Measurements from ENCODE around the gene ZDHHC17.
A peak's percentile ranks its signal among the peaks of the same experiment; 100 is the strongest.

Gene ZDHHC17

DNA sequence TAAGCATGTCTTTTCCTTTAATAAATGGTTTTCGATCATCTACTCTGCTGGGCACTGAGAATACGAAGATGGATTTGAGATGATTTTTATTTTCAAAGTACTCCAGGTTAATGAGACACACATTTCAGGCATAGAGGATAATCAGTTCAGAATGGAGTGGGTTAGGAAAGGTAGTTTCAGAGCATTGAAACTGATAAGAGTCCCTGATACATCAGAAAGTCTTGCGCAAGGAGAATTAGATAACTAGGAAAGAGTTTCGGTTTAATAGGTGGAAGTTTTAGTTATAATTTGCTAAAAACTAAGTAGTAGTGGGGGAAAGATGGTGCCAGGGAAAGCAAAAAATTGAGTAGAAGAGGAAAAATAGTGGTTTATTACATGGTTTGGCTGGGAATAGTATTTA, 50.1 kb downstream of the ZDHHC17 start:
- TF ChIP-seq, protein P1, sequence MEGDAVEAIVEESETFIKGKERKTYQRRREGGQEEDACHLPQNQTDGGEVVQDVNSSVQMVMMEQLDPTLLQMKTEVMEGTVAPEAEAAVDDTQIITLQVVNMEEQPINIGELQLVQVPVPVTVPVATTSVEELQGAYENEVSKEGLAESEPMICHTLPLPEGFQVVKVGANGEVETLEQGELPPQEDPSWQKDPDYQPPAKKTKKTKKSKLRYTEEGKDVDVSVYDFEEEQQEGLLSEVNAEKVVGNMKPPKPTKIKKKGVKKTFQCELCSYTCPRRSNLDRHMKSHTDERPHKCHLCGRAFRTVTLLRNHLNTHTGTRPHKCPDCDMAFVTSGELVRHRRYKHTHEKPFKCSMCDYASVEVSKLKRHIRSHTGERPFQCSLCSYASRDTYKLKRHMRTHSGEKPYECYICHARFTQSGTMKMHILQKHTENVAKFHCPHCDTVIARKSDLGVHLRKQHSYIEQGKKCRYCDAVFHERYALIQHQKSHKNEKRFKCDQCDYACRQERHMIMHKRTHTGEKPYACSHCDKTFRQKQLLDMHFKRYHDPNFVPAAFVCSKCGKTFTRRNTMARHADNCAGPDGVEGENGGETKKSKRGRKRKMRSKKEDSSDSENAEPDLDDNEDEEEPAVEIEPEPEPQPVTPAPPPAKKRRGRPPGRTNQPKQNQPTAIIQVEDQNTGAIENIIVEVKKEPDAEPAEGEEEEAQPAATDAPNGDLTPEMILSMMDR (conservative IDR thresholded peaks at IDR 0.05; ENCODE audit: low read depth, low read length), result no peak
- H3K4me3 ChIP-seq (ENCODE audit: low read length), result no peak overlapping the region
- DNase-seq (ENCODE audit: low read depth), result no peak

DNA sequence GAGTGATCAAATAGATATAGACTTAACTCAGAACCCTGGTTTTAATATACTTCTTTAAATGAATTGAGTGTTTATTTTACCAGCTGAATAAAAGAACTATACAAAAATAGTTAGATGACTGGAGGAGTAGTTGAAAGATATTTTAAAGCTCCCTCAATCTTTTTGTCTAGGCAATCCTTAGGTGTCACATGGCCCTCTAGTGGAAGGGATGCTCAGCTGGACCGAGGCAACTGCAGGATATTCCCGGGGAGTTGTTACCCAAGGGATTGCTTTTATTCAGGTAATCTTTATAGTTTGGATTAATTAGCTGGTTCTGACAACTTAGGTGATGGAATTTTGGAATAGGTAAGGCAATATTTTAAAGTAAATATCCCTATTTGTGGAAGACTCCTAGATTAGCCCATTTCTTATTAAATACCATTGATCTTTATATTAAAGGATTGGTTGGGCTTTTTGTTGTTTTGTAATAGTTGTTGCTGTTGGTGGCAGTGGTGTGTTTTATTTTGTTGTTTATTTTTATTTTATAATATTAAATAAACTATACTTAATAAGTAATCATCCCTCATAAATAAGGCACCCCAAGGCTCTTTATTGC, 57.1 kb downstream of the ZDHHC17 start:
- DNase-seq (ENCODE audit: low read depth), result no peak
- TF ChIP-seq, protein P1 (conservative IDR thresholded peaks at IDR 0.05; ENCODE audit: low read depth, low read length), result peak; percentile 72
- H3K4me3 ChIP-seq (ENCODE audit: low read length), result no peak overlapping the region

DNA sequence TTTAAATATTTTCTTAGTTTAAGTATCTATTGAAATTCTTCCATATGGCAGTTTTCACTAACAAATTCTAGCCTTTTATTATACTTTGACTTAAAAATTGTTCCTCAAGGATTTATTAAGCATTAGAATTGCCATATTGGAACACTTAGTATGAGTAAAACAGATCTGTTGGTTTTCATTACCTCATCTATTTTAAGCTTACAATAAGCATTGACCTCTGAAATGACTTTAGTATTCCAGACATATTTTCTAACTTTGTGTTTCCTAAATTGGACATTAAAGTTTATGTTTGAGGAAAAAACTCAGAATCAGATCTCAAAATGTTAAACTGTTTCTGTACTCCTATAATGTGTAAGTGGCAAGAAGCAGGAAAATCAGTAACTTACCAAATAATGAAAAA, 66.5 kb downstream of the ZDHHC17 start:
- TF ChIP-seq, protein P1 (conservative IDR thresholded peaks at IDR 0.05; ENCODE audit: low read depth, low read length), result no peak
- DNase-seq (ENCODE audit: low read depth), result no peak
- no peak overlapping the region for H3K4me3 ChIP-seq (ENCODE audit: low read length)

DNA sequence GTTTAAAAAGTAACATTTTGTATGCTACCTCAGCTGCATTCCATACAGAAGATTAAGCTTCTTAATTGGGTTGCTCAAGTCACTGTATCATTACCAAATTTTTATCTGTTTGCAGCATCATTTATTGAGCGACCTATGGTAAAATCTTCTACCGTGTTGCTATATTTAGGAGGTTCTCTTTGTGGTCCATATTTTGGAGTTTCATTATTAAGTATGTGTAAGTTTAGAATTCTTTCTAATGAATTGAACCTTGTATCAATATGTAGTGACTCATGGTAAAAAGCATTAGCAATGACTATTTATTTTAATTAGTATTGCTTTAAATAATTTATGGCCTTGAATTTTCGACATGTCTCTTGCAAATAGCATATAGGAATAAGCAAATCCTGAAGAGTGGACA, 72.7 kb downstream of the ZDHHC17 start:
- TF ChIP-seq, protein P1 (conservative IDR thresholded peaks at IDR 0.05; ENCODE audit: low read depth, low read length), result no peak
- no peak for DNase-seq (ENCODE audit: low read depth)
- H3K4me3 ChIP-seq (ENCODE audit: low read length), result no peak overlapping the region

DNA sequence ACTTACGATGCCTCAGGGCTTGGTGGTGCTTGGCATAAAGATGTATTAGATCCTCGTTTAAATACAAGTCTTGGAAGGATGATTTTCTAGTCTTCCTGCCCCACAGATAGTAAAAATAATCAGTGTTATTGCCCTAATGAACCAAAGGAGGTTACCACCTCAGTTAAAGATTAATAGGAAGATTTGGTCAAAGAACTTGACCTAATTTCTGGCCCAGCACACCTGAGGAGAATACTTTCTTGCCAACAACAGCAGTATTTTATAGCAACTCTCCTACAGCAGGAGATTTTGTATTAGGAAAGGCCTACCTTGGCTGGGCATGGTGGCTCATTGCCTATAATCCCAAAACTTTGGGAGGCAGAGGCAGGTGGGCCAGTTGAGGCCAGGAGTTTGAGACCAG, 83.3 kb downstream of the ZDHHC17 start:
- DNase-seq (ENCODE audit: low read depth), result no peak
- no peak overlapping the region for H3K4me3 ChIP-seq (ENCODE audit: low read length)
- TF ChIP-seq, protein P1 (conservative IDR thresholded peaks at IDR 0.05; ENCODE audit: low read depth, low read length), result no peak

DNA sequence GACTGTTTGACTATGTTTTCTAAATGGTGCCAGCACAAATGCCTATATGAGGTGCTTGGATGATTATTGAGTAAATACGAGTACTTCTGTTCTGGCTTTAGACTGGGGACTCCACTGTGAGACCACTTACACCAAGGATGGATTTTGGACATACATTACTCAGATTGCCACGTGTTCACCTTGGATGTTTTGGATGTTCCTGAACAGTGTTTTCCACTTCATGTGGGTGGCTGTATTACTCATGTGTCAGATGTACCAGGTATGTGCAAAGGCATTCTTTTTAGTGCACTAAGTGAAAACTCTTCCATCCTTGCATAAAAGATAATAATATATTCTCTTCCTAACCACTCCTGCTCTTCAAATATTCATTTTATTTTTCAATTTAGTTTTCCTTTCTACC, 84.2 kb downstream of the ZDHHC17 start:
- no peak overlapping the region for H3K4me3 ChIP-seq (ENCODE audit: low read length)
- TF ChIP-seq, protein P1 (conservative IDR thresholded peaks at IDR 0.05; ENCODE audit: low read depth, low read length), result no peak
- DNase-seq (ENCODE audit: low read depth), result no peak

DNA sequence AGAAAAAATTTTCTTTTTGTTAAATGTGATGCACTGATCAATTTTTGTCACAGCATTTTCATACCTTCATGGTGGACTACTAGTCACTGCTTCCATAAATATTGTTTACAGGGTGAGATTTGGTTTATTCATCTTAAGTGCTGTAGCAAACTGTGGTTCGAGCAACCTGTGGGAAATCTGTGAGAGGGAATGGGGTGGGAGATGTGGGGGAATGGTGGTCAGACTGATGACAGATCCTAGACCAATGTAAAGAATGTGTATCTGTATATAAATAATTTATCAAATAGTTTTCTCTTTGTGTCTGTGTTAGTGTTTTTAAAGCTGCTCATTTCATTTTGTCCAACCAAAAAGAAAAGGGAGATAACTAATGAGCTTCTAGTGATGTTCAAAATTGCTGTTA, 88.2 kb downstream of the ZDHHC17 start:
- H3K4me3 ChIP-seq (ENCODE audit: low read length), result no peak overlapping the region
- TF ChIP-seq, protein P1 (conservative IDR thresholded peaks at IDR 0.05; ENCODE audit: low read depth, low read length), result no peak
- no peak for DNase-seq (ENCODE audit: low read depth)

Measured in retinal pigment epithelial cell (primary cell).